Measurements from ENCODE around the gene LNPK. TPM values are rescaled to one million over a fixed set of nuclear protein-coding genes. Genes with fewer than 3 reads are reported as not detected.
"Not testable (repeated sequence)": the region's sequence is repeated elsewhere in the genome, so short reads cannot be mapped to it uniquely, and the experiment has no call there.

LNPK gene
- total and polyA plus RNA-seq, 2 of the 4 experiments (the other 2 are of a cell fraction) = 18.7 to 48.6 TPM

DNA sequence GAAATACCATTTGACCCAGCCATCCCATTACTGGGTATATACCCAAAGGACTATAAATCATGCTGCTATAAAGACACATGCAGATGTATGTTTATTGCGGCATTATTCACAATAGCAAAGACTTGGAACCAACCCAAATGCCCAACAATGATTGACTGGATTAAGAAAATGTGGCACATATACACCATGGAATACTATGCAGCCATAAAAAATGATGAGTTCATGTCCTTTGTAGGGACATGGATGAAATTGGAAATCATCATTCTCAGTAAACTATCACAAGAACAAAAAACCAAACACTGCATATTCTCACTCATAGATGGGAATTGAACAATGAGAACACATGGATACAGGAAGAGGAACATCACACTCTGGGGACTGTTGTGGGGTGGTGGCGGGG lies 38.9 kb downstream of the LNPK start:
- H2AFZ ChIP-seq (replicated peaks; ENCODE audit: low read length, poor library complexity); H4K8ac ChIP-seq (ENCODE audit: low read depth in 2 of 2, low read length in 2 of 2); H2AK9ac ChIP-seq (replicated peaks; ENCODE audit: low read depth, low read length, poor library complexity); intact Hi-C loops (cut with micrococcal nuclease); H3K4me3 ChIP-seq (ENCODE audit: insufficient read depth, low read depth, low read length); H3K36me3 ChIP-seq (ENCODE audit: control insufficient read depth, insufficient read depth, low read length); H2BK20ac ChIP-seq (ENCODE audit: low read depth, low read length); H3K4me1 ChIP-seq (ENCODE audit: control insufficient read depth, insufficient read depth, low read length); H2BK120ac ChIP-seq (ENCODE audit: low read depth, low read length); H2BK15ac ChIP-seq (ENCODE audit: low read depth, low read length); H3K4me2 ChIP-seq (ENCODE audit: low read depth, low read length); DNase-seq; ATAC-seq (ENCODE audit: low read depth); H3K14ac ChIP-seq (replicated peaks; ENCODE audit: low read depth, low read length); POLR2A ChIA-PET (ENCODE audit: unreplicated experiment); H4K5ac ChIP-seq (ENCODE audit: low read depth, low read length); BruUV-seq (replicated peaks); in situ Hi-C loops (cut with MboI; ENCODE audit: low sequenced_read_pairs); H3K9ac ChIP-seq (ENCODE audit: low read depth, low read length); H3K79me1 ChIP-seq (ENCODE audit: low read depth in 1 of 2, low read length in 2 of 2); H3K18ac ChIP-seq (ENCODE audit: low read depth, low read length); H3K23ac ChIP-seq (ENCODE audit: low read depth, low read length); H2AK5ac ChIP-seq (ENCODE audit: low read depth, low read length); H3K27ac ChIP-seq (ENCODE audit: insufficient read depth, low read length); H2BK5ac ChIP-seq (ENCODE audit: low read depth, low read length, poor library complexity, severe bottlenecking); H4K20me1 ChIP-seq (ENCODE audit: insufficient read depth, low read length); H3K4ac ChIP-seq (ENCODE audit: low read depth, low read length); H3K27me3 ChIP-seq (ENCODE audit: control insufficient read depth, insufficient read depth, low read length); H3K9me3 ChIP-seq (ENCODE audit: control insufficient read depth, insufficient read depth, low read length); H3K56ac ChIP-seq (ENCODE audit: extremely low read depth, insufficient read depth, low read length); H4K91ac ChIP-seq (ENCODE audit: insufficient read depth, low read depth, low read length); H3K9me1 ChIP-seq (ENCODE audit: insufficient read depth, low read length); dilution Hi-C loops (cut with HindIII; ENCODE audit: low sequenced_read_pairs, unreplicated experiment): not testable (repeated sequence)
- CTCF ChIA-PET = interaction anchor here (1.8 kb wide), 1 partner anchor 14 kb away, joined by 7 read pairs; no protein-coding TSS in a partner anchor
- no CpG with 5 or more reads among the region's 2 CpGs for WGBS, 2 experiments (ENCODE audit: extremely low coverage in 2 of 2, insufficient read length in 1 of 2)
